PC-9 (cell line): ENCODE measurements around the gene MALRD1. TPM values are rescaled to one million over a fixed set of nuclear protein-coding genes. Genes with fewer than 3 reads are reported as not detected.

ENCODE experiments used
- BruUV-seq: library from RNA; stranded (reverse); fragments of 400-500 nt; replicated peaks from 2 replicates; lab custom pipeline; 2021; lab: Mats Ljungman, UMichigan
- CTCF ChIA-PET: fragments of 300-600 bp; sonication (Branson Sonifier 250); formaldehyde crosslinking; loops from one replicate; lab custom pipeline; 2022; ENCODE audit warnings: antibody characterized with exemption; lab: Charles Lee
- POLR2A ChIA-PET: fragments of 300-600 bp; sonication (Branson Sonifier 250); formaldehyde crosslinking; loops from one replicate; lab custom pipeline; 2022; ENCODE audit warnings: antibody characterized with exemption; ENCODE audit not compliant: unreplicated experiment; lab: Charles Lee
- DNase-seq, 2 experiments: peaks; one replicate each; pipeline versions ENCODE4 v3.0.0 to v3.0.0-alpha.2; 2015 to 2022; ENCODE audit warnings: mixed read lengths in 1 of 2
- H2AFZ ChIP-seq: fragments of 200-600 bp; sonication (generic); 2 replicates; pipeline ENCODE4 v1.8.1; 2017; ENCODE audit warnings: antibody characterized with exemption
- H3F3A ChIP-seq: fragments of 200-600 bp; sonication (generic); 2 replicates; pipeline ENCODE4 v1.8.1; 2017; ENCODE audit warnings: antibody characterized with exemption, mild to moderate bottlenecking, low read depth; ENCODE audit not compliant: insufficient read depth
- H3K27ac ChIP-seq: fragments of 200-600 bp; sonication (generic); 2 replicates; pipeline ENCODE4 v1.6.1; 2016; ENCODE audit warnings: mixed run types
- H3K27me3 ChIP-seq: fragments of 200-600 bp; sonication (generic); 2 replicates; pipeline ENCODE4 v1.6.1; 2016; ENCODE audit warnings: low read depth, mixed run types; ENCODE audit not compliant: insufficient read depth
- H3K36me3 ChIP-seq: fragments of 200-600 bp; sonication (generic); 2 replicates; pipeline ENCODE4 v1.6.1; 2016; ENCODE audit warnings: low read depth, mixed run types
- H3K4me1 ChIP-seq: fragments of 200-600 bp; sonication (generic); replicated peaks from 2 replicates; pipeline ENCODE4 v1.6.1; 2016; ENCODE audit warnings: mixed run types; ENCODE audit not compliant: insufficient read depth
- H3K4me2 ChIP-seq: fragments of 200-600 bp; sonication (generic); 2 replicates; pipeline ENCODE4 v1.6.1; 2017; ENCODE audit warnings: mixed run types
- H3K4me3 ChIP-seq: fragments of 200-600 bp; sonication (generic); 2 replicates; pipeline ENCODE4 v1.6.1; 2016; ENCODE audit warnings: mixed run types
- H3K79me2 ChIP-seq: fragments of 200-600 bp; sonication (generic); 2 replicates; pipeline ENCODE4 v1.6.1; 2017; ENCODE audit warnings: low read depth, mixed run types
- H3K9me2 ChIP-seq: fragments of 200-600 bp; sonication (generic); 2 replicates; pipeline ENCODE4 v1.8.1; 2017; ENCODE audit warnings: mild to moderate bottlenecking; ENCODE audit not compliant: insufficient read depth
- H3K9me3 ChIP-seq: fragments of 200-600 bp; sonication (generic); 2 replicates; pipeline ENCODE4 v1.8.1; 2016; ENCODE audit warnings: low read depth; ENCODE audit not compliant: insufficient read depth
- H4K20me1 ChIP-seq: fragments of 200-600 bp; sonication (generic); 2 replicates; pipeline ENCODE4 v1.8.1; 2017; ENCODE audit not compliant: insufficient read depth
- CTCF ChIP-seq: fragments of 200-600 bp; sonication (generic); conservative IDR thresholded peaks from 2 replicates; pipeline ENCODE4 v1.6.1; 2017; ENCODE audit warnings: mixed run types, antibody characterized with exemption, mild to moderate bottlenecking, moderate library complexity
- EZH2 ChIP-seq: fragments of 200-600 bp; sonication (generic); IDR thresholded peaks from 2 replicates; pipeline ENCODE4 v1.8.0; 2017; ENCODE audit warnings: antibody characterized with exemption, low read depth
- intact Hi-C: fragments of 100-400 bp; cut with micrococcal nuclease; formaldehyde crosslinking; loops from one replicate; pipeline ENCODE4 v1.10.0; 2022; ENCODE audit not compliant: unreplicated experiment
- total RNA-seq: library from RNA; stranded (reverse); gene quantifications from 2 replicates; pipeline ENCODE4 v1.2.3, GENCODE V29; 2021

MALRD1 gene
- total RNA-seq, 1 experiment from 2014 or later: not detected

GRCh38 chr10:19777806-19778205, 729.2 kb downstream of the MALRD1 start:
- no TSS peak for BruUV-seq
- intact Hi-C loops: no loop called here
- Histone ChIP-seq H3K4me2 (no peak overlapping the region), H3K9me2 (no peaks in the 10 kb centered on the region), H4K20me1 (no peaks in the 10 kb centered on the region), H3K4me3 (no peak overlapping the region), H2AFZ (no peak overlapping the region), H3K79me2 (no peaks in the 10 kb centered on the region), H3K9me3 (no peaks in the 10 kb centered on the region), H3K27me3 (0 out of 2 replicates have a peak, but pooled peaks cover 3% of the 10 kb centered on the region), H3K36me3 (no peaks in the 10 kb centered on the region), H3K4me1 (no peaks in the 10 kb centered on the region), H3K27ac (no peak overlapping the region), H3F3A (no peaks in the 10 kb centered on the region)
- no peak for TF ChIP-seq EZH2
- no peak for TF ChIP-seq CTCF
- no peak for DNase-seq
- POLR2A ChIA-PET: no interaction called here
- CTCF ChIA-PET: no interaction called here

GRCh38 chr10:19778996-19779395, 730.4 kb downstream of the MALRD1 start:
- Histone ChIP-seq H3K9me2 (no peaks in the 10 kb centered on the region), H3K4me3 (no peak overlapping the region), H3K27ac (no peak overlapping the region), H3K4me1 (no peaks in the 10 kb centered on the region), H3K27me3 (no peaks in the 10 kb centered on the region), H3K36me3 (no peaks in the 10 kb centered on the region), H2AFZ (no peak overlapping the region), H3K9me3 (no peaks in the 10 kb centered on the region), H4K20me1 (no peaks in the 10 kb centered on the region), H3K79me2 (no peaks in the 10 kb centered on the region), H3F3A (no peaks in the 10 kb centered on the region), H3K4me2 (no peak overlapping the region)
- intact Hi-C loops: no loop called here
- BruUV-seq: no TSS peak
- ChIA-PET POLR2A (no interaction called here), CTCF (no interaction called here)
- no peak for TF ChIP-seq EZH2
- TF ChIP-seq CTCF: no peak
- DNase-seq: no peak

DNA sequence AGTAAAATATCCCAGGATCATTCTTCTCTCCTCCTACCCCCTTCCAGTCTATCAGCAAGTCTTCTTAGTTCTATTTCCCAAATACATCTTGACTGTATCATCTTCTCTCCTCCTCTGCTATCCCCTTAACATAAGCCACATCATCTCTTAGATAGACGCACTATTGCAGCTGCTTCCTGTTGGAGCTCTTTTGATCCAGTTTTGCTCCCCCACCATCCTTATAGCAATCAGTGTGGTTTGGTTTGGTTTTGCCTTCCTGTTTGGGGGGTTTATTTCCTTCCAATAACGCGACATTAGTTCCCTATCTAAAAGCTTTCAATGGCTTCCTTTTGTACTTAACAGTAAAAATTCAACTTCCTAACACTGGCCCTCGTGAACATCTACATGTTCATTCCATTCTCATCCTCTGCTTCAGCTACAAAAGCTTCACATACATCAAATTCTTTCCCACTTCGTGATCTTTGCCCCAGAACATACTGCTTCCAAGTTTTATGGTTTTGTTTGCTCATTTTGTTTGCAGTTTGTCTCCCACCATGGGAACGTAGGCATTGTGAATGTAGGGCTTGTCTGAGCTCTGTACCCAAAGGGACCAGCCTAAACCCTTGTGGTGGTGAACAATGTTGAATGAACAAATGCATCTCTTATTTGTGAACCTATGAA, 734.0 kb downstream of the MALRD1 start:
- Histone ChIP-seq H3K27me3 (no peaks in the 10 kb centered on the region), H3K4me1 (no peaks in the 10 kb centered on the region), H3K79me2 (no peaks in the 10 kb centered on the region), H3F3A (no peaks in the 10 kb centered on the region), H3K9me2 (no peaks in the 10 kb centered on the region), H3K9me3 (no peaks in the 10 kb centered on the region), H4K20me1 (no peaks in the 10 kb centered on the region), H3K4me2 (no peak overlapping the region), H3K4me3 (no peak overlapping the region), H3K36me3 (no peaks in the 10 kb centered on the region), H3K27ac (no peak overlapping the region), H2AFZ (no peak overlapping the region)
- no peak for TF ChIP-seq EZH2
- no peak for TF ChIP-seq CTCF
- POLR2A ChIA-PET: no interaction called here
- intact Hi-C loops: no loop called here
- no peak for DNase-seq
- no TSS peak for BruUV-seq
- CTCF ChIA-PET: no interaction called here
